NCI-H446 (cell line): Measurements from ENCODE around the gene GLRX3.

Experiments used
- DNase-seq, 2 experiments: peaks; one replicate each; lab custom pipeline; 2025; lab: John Stamatoyannopoulos, UW

The GLRX3 gene

DNA sequence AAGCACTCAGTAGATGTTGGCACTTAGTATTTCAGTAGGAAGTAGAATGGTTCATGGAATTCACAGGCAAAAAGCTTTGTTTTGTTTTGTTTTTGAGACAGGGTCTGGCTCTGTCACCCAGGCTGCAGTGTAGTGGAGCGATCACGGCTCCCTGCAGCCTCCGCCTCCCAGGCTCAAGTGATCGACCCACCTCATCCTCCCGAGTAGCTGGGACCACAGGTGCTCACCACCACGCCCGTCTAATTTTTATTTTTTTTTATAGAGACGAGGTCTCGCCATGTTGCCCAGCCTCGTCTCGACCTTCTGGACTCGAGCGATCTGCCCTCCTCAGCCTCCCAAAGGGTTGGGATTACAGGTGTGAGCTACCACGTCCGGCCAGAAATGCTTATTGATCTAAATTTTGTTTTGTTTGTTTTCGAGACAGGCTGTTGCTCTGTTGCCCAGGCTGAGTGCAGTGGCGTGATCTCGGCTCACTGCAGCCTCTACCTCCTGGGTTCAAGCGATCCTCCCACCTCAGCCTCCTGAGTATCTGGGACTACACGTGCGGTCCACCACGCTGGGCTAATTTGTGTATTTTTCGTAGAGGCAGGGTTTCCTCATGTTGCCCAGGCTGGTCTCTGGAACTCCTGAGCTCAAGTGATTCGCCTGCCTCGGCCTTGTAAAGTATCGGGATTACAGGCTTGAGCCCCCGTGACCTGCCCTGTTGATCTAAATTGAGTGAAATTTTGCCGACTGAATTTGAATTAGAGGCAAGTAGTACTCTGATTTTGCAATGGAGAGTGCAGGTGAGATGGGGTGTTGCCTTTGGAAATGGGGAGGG is 1.7 kb downstream of the GLRX3 start:
- no peak for DNase-seq

DNA sequence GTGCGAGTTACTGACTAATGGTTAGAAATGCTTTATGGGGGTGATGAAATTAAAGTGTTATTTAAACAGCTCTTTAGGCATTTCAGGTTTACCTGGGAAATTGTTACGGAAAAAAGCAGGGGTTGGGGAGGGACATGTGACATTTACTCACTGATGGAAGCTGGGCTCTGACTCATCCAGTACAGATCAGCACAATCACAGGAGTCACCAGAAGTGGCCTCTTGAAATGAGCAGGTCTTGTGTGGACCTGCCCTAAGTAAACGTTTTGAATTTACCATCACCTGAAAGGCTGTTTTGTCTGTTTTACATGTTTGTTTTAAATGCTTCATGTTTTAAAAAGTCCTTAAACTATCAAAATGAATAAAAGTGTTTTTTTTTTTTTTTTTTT is 2.3 kb downstream of the GLRX3 start:
- no peak for DNase-seq

DNA sequence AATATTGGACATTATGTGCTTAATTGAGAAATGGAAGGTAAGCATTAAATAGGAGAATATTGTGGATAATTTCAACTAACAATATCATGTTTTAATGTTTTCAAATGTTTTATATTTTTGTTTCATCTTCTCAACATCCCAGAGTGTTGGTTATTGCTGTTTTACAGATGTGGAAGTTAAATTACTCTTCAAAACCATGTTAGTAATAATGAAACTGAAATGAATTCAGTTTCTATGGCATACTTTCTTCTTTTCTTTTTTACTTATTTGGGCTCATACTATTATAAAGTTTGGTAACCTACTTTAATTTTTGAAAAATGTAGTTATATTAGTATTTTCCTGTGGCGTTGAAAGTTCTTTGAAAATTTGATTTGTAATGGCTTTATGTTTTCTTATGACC is 4.2 kb downstream of the GLRX3 start:
- DNase-seq: no peak

DNA sequence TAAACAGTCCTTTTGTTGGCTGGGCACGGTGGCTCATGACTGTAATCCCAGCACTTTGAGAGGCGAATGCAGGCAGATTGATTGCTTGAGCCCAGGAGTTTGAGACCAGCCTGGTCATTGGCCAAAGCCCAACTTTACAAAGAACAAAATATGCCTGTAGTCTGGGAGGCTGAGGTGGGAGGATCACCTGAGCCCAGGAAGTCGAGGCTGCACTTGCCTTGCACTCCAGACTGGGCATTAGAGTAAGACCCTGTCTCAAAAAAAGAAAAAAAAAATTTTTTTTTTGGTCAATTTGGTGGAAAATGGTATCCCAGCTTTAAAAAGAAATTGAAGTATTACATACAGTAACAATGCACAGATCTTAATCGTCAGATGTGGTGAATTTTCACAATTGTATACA is 4.8 kb downstream of the GLRX3 start:
- DNase-seq: no peak

DNA sequence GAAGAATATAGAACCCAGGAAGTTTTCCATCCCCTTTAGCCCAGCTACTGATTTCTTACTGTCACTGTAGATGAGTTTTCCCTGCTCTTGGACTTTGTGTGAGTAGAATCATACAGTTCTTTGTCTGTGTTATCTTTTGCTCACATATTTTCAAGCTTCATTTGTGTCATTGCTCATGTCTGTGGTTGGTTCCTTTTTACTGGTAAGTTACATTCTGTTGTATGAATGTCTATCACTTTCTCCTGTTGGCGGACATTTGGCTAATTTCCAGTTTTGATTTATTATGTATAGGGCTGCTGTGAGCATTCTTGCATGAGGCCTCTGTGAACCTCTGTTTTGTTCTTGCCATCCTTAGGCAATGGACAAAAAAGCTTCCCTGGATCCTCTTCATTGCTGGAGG is 5.3 kb downstream of the GLRX3 start:
- DNase-seq: no peak

DNA sequence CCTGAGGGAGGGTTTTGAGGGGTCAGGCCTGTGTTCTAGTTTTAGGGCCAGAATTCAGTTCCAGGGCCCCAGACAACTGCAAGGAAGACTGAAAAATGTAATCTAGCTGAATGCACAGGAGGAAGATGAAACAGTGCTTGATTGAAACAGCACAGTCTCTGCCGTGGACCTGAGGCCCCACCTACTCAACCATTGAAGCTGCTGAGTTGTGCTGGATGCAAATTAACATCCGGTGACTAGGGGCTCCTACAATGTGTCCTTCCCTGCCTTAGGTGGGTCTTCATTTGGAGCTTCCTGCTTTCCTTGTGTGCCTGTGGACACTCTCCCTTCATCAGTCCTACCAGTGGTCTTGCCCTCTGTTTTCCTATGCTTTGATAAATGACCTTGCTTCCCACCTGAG is 5.7 kb downstream of the GLRX3 start:
- DNase-seq: no peak

DNA sequence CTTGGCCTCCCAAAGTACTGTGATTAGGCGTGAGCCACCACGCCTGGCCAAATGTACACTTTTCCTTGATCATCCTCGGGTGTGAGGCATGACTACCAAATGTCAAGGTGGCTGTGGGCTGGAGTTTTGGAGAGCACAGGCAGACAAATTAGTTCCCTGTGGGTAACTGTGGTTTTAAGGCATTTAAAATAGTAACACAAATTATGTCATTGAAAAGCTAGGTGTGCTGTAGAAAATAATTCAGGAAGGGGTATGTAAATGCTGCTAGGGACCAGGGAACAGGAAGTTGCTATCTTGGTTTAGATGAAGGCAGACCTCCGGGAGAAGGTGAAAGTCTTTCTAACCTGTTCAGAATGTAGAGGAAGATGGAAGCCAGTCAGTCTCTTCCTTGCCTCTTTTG is 9.9 kb downstream of the GLRX3 start:
- no peak for DNase-seq

DNA sequence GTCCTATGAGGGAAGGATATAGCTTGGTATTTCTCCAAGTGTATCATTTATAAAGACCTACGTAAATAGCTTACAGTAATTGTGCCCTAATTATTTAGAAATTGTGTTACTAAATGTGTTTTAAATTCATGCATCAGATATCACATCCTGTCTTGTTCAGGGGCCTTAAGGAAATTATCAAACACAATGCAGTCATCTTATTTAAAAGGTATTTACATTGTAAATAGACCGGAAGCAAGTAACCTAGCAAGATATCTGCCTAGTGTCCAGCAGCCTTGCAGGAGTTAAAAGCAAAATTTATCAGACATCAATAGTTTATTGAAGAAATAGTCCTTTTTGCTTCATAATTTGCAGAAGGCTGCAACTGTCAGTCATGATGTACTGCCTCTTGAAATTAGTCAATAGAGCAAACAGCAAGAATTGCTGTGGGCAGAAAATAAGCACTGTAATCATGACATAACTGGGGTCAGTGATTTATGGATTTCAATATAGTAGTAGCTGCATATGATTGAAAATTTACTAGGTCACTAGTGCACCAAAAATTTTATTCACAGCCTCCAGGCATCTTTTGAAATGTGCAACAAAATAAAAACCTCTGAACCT is 23.1 kb downstream of the GLRX3 start:
- no peak for DNase-seq

DNA sequence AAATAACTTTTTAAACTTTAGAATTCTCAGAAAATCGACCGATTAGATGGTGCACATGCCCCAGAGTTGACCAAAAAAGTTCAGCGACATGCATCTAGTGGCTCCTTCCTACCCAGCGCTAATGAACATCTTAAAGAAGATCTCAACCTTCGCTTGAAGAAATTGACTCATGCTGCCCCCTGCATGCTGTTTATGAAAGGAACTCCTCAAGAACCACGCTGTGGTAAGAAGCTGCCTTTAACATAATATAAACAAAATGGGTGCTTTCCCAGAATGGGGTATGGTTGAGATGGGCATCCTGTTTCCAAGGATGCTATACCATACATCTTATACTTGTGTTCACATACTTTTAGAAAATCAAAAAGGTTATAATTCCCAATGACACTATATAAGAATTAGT is 24.6 kb downstream of the GLRX3 start:
- no peak for DNase-seq

DNA sequence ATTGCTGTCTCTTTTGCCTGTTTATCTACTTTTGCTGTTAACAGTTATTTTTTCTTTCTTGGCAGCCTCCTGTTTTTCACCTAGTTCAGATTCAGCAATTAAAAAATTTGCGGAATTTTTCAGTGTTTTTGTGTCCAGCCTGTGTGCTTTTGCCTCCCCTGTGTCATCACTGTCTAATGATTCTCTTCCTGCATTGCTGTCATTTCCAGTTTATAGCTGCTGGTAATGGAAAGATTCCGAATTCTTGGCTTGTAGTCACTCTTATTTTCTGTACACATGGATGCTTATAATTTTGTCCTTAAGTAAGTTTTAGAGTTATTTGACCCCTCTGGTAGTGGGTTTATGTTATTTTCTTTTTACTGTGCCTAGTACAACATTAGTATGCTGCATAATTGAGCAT is 25.1 kb downstream of the GLRX3 start:
- no peak for DNase-seq

DNA sequence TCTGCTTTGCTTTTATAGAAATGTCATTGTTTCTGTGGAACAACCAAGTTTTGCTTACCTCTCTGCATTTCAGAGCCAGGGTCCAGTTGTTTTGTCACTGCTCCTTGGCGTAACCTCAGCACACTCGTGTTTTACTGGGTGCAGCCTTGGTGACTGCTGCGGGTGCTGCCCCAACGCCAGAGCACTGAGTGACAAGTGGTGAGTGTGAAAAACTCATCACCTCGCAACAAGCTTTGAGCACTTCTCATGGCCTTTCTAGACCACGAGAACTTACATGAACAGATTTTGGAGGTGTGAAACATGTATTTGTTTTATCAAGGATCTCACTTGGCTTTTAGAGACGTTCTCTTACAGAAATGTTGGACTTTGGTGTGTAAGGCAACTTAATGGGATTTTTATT is 31.0 kb downstream of the GLRX3 start:
- no peak for DNase-seq

DNA sequence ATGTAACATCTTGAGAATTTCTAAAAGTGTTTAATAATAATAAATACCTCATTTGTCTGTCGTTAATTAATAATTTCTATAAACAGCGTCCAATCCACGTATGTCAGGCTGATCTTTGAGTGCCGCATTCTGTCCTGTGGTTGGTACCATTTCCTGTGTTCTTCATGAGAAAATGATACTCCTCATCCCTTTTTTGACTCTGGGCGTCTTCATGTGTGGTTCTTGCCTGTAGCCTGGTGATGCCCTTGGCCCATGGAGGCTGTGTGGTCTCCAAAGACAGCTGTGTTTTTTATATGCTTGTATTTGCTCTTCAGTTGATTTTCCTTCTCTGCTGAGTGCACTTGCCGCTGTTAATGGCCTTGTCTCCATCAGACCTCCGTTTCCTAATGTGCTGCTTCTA is 31.5 kb downstream of the GLRX3 start:
- no peak for DNase-seq

DNA sequence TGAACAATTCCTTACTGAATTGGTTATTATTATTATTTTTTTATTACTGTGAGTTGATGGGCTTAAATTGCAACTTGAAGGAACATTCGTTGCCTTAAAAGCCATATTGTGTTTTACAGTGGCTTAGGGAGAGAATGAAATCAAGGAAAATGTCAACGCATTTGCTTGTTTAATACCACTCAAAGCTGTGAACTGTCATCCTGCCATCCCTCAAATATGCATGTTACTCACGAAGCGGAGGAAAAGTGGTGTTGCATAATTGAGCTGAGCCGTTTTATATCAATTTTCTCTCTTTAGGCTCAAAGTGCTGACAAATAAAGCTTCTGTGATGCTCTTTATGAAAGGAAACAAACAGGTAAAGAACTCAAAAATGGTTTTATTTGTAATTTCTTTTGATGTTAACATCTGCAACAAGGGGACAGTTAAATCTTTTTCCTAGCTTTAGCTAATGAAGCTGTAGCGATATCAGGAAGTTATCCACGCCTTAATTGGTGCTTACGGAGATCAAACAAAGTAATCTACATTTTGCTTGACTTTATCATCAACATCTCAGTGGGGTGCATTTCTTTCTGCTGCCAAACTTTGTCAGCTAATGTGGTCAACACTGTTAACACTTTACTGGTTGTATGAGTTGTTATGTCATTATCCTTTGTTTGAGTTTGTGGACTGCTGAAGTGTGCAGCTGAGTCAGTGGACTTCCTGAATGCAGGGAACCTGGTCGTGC is 33.1 kb downstream of the GLRX3 start:
- DNase-seq: no peak

DNA sequence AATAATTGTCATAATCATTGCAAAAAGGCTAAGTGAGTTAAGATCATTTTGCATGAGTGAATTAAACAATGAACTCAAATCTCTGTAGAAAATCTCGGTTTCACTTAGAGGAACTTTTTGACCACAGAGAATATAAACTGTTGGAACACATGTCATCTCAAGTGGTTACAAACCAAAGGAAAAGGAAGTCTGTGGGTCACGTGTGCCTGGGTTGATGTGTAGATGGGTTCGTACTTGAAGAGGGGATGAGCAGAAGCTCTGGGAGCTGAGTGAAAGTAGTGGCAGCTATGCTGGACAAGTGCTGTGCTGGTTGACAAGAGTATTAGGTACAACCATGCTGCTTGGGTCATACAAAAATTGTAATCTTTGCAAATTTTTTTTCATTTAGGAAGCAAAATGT is 35.0 kb downstream of the GLRX3 start:
- DNase-seq: no peak

DNA sequence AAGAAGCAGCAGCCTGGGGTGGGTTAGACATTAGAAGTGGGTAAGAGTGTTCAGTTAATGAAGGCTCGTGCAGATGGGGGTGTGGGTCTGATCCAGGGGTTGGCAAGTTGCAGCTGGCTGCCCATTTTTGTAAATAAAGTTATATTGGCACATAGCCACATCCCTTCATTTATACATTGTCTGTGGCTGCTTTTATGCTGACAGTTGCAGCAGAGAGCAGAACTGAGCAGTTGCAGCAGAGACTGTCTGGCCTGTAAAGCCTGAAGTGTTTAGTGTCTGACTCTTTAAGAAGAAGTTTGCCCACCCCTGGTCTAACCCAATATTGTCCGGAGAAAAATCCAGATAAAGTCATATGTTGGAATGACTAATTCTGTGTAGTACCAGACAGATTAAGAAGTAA is 38.1 kb downstream of the GLRX3 start:
- DNase-seq: no peak

DNA sequence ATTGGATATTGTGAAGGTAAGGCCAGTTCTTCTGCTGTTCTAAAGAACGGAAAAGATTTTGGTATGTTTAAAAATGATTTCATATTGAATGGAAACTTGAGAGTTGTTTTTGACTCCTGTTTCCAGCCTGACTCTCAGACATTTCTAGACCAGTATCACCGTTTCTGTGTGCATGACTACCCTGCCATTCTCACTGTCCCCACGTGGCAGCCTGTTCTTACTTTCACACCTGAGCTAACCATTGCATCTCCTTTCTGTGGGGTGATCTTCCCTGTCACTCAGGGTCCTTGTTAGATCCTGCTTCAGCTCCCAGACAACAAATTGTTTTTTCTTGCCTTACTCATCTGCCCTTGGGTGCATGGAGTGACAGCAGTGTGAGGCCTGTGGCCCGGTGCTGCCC is 38.9 kb downstream of the GLRX3 start:
- no peak for DNase-seq

DNA sequence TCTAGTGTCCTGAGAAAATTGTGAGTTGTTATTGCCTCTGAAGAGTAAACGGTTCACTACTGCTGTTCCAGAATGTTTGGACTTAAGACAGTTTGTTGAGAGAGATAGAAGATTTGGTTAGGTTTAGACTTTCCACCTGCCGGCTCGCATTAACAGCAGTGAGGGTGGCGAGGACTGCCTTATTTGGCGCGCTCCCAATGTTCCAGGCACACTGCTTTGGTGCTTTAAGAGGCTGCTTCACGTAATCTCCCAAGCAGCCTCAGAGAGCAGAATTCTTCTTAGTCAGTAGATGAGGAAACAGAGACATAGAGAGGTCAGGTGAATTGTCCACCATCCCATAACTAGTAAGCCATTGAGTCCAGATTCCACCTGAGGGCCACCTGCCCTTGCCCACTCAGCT is 41.1 kb downstream of the GLRX3 start:
- DNase-seq: no peak

DNA sequence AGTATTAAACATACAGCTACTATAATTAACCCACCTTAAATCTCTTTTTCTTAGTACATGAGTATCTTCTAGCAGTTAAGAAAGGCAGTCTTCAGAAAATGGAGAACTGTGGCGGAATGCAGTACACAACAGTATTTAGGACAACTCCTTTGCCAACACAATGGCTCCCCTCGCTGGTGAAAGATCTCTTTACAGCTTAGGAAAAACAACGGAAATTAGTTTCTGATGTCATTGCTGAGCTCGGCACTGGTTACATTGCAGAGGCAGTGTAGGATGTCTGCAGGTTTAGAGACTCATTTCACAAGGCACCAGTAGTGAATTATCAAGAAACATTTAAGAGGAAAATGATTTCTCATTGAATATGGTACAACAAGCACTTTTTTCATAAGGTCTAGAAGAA is 43.4 kb downstream of the GLRX3 start:
- DNase-seq: peak in 1 of 2 experiments; percentile 8

DNA sequence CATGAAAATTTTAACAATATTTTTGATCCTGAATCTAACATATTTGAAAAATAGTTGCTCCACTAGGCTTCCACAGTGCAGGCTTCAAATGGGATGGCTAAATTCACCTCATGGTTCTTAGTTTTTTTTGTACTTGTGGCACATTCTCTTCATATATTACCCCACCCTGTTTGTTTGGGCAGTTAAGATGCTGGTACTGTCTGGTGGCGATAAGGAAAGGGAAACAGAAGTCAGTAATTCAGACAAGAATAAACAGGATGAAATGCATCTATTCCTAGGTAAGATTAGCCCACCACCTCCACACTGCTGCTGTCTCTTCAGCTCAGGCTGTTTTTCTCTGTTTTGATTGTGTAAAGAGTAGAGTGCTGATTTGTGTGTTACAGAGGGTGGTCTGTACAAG is 44.2 kb downstream of the GLRX3 start:
- no peak for DNase-seq

DNA sequence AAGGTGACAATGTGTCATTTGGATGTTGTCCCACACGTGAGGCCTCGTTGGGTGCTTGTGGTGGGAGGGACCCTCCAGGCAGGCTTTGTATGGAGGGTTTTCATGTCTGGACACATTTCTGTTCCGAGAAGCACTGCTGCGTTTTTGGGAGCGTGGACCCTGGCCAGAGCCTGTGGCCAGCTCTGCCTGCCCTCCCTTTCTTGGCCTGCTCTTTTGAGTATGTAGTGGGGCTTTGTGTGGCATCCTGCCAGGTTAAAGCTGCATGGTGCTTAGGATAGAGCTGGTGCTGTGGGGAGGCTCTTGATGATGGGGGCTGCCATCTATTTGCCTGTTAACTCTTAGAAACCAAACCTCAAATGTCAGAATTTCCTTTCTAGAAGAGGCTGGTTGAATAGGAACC is 45.7 kb downstream of the GLRX3 start:
- DNase-seq: no peak

DNA sequence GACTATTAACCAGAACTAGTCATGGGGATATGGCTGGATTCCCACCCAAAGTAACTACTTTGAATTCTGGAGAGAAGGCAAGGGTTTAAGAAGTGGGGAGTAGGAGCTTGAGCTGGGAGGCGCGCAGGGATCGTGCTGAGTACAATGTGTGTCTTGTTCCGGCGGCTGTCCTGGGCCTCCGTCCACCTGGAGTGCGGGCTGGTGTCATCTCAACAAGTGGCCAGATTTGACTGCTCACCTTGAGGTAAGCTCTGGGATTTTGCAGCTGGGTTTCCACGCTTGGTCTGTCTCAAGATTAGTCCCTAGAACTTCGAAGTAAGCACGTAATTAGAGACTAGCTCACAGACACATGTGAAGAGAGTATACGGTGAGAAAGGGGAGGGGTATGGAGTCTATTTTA is 49.4 kb downstream of the GLRX3 start:
- DNase-seq: no peak

DNA sequence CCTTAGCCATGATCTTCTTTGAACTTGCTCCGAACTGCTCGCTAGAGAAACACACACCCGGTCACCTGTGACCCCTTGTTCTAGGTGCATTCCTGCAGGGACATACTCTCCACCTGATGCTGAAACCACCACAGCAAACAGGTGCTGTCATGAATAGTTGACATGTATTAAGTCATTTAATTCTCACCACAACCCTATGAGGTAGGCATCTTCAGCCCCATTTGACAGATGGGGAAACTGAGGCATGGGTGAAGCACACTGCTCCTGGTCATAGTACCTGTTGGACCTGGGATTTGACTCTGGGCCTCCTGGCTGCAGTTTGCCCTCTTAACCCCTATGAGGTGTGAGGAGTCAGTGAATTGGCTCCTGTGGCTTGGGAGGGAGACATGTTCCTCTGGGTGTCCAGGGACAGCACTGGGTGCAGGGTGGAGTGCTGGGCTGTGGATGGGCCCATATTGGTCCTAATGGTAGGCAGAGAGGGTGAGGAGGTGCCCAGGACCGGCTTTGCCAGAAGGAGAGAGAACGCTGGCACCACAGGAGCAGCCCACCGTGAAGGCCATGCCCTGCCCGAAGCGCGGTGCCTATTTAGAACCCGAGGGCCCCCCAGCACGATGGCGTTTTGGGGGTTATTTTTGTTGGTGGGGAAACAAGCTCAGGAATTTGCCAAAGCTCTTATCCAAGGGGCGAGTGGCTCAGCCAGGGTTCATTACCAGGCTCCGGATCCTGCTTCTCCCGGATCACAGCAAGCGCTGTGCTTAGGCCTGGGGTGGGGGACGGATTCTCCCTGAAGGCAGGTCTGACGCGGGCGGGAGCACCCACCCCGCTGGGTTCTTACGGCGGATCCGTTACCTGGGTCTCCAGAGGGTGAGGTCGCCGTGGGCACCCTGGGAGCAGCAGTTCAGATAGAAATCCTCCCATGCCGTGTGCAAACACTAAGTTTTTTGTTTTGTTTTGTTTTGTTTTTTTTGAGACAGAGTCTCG is 52.3 kb downstream of the GLRX3 start:
- no peak for DNase-seq
